D721Med (cell line): Measurements from ENCODE around the gene PSMD12.
"Not testable (repeated sequence)": the region's sequence is repeated elsewhere in the genome, so short reads cannot be mapped to it uniquely, and the experiment has no call there.

Source experiments
- DNase-seq: peaks from one replicate; pipeline ENCODE4 v3.0.0; 2011; ENCODE audit warnings: low spot score; ENCODE audit not compliant: insufficient read length
- FAIRE-seq: peaks from 2 replicates; lab custom pipeline; 2011; peaks lifted over from hg19 to GRCh38; lab: Jason Lieb, UNC
- CTCF ChIP-seq: IDR thresholded peaks from 2 replicates; pipeline ENCODE4 v1.5.1; 2012; ENCODE audit warnings: mild to moderate bottlenecking, control low read depth; ENCODE audit not compliant: insufficient read depth; ENCODE audit errors: missing control alignments

Gene PSMD12

GRCh38 chr17:67393809-67394397, 27.5 kb upstream of the PSMD12 start:
- FAIRE-seq (no peak), DNase-seq (no peak)
- TF ChIP-seq CTCF: no peak

DNA sequence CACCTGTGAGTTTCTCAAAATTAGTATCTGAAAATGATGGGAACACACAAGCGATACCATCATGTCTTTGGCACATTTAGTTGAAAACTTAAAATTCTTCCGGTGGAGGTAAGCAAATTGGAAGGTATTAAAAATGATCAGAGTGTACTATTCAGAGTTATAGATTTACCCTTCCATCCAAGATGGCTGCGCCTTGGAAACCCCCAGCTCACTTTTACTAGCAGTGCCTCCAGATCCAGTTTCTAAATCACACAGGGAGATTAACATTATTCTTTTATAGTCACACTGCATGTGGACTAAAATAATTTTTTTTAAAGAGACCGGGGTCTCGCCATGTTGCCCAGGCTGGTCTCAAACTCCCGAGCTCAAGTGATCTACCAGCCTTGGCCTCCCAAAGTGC, 25.7 kb upstream of the PSMD12 start:
- no peak for FAIRE-seq
- no peak for TF ChIP-seq CTCF
- DNase-seq: no peak

DNA sequence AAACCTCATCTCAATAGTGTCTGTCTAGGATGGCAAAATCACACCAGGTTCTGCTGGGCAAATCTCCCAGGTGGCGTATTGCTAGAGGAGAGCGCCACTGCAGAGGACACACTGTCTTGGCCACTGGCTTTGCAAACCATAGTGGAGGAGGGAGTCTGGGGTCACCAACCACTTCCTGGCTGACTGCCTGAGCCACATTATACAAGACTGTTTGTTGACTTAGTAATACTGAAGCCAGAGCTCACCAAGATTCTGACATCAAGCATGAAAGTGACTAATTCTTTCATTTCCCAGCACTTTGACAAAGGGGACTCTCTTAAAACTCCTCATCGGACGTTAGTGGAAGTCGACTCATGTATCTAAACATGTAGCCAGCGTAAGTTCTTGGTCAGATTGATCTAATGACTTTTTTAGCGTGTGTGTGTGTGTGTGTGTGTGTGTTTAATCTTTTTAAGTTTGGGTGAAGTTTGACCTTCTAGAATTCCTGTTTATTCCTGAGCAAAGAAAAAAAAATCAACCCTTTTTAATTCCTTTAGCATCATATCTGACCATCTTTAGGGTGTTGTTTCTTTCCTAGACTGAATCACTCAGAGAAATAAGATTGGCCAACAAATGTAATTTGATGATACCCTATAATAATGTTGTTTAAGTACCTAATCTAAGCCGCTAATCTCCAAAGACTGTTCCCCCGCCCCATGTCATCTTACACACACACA, 24.4 kb upstream of the PSMD12 start:
- FAIRE-seq (no peak), DNase-seq (no peak)
- no peak for TF ChIP-seq CTCF

- TF ChIP-seq CTCF: no peak
- no peak for DNase-seq
- no peak for FAIRE-seq
Measured at GRCh38 chr17:67390006-67390645, 23.7 kb upstream of the PSMD12 start.

- no peak for FAIRE-seq
- TF ChIP-seq CTCF: no peak
- DNase-seq: no peak
Measured at GRCh38 chr17:67388986-67389385, 22.6 kb upstream of the PSMD12 start.

- DNase-seq, FAIRE-seq: not testable (repeated sequence)
Measured at GRCh38 chr17:67388536-67388935, 22.2 kb upstream of the PSMD12 start.

GRCh38 chr17:67386965-67387551, 20.7 kb upstream of the PSMD12 start:
- TF ChIP-seq CTCF: peak; percentile 96
- FAIRE-seq (no peak), DNase-seq (no peak)
